Peyer's patch (tissue), 4 donors: ENCODE data around the gene EDC4.

Experiments used
- CTCF ChIP-seq, 6 experiments: fragments of 450-650 bp in 4 of 6; fragments of 200-600 bp in 2 of 6; sonication (generic) in 1 of 6; IDR thresholded peaks; one replicate each; pipeline ENCODE4 v1.5.1; 2017 to 2019; ENCODE audit warnings: antibody characterized with exemption in 6 of 6, mild to moderate bottlenecking in 3 of 6, moderate library complexity in 1 of 6
- POLR2A ChIP-seq, 2 donors: fragments of 450-650 bp; IDR thresholded peaks; one replicate each; pipeline ENCODE4 v1.5.1; 2017; ENCODE audit warnings: antibody characterized with exemption in 2 of 2, mild to moderate bottlenecking in 2 of 2, moderate library complexity in 2 of 2

- TF ChIP-seq CTCF (IDR thresholded peaks at IDR 0.05) = no peak
- TF ChIP-seq POLR2A (IDR thresholded peaks at IDR 0.05) = no peak
Observed at GRCh38 chr16:67845291-67846062, 27.4 kb upstream of the EDC4 start.
